HG02588 (cell line): Measurements from ENCODE around the gene PPP2R2B.

Source experiments
- ATAC-seq: cut with Tn5 transposase; IDR thresholded peaks from one replicate; pipeline ENCODE4 v1.9.1; 2021; ENCODE audit warnings: mild to moderate bottlenecking, moderate library complexity; ENCODE audit not compliant: unreplicated experiment

The PPP2R2B gene

GRCh38 chr5:146878476-146879172 is at the start of gene PPP2R2B:
TSS of gene PPP2R2B (minus strand) at chr5:146878757.
- peak; percentile 77 for ATAC-seq

- ATAC-seq: no peak
Measured at GRCh38 chr5:146924132-146924531, 45.6 kb upstream of the PPP2R2B start.

- no peak for ATAC-seq
Measured at GRCh38 chr5:146921225-146921624, 42.7 kb upstream of the PPP2R2B start.

GRCh38 chr5:146920351-146920881 is 41.9 kb upstream of the PPP2R2B start:
- ATAC-seq: no peak

GRCh38 chr5:146919304-146919703 is 40.7 kb upstream of the PPP2R2B start:
- ATAC-seq: no peak

GRCh38 chr5:146917931-146918330 is 39.4 kb upstream of the PPP2R2B start:
- ATAC-seq: no peak

- ATAC-seq: no peak
Measured at GRCh38 chr5:146912874-146913273, 34.3 kb upstream of the PPP2R2B start.

- ATAC-seq: no peak
Measured at GRCh38 chr5:146910239-146910638, 31.7 kb upstream of the PPP2R2B start.

- no peak for ATAC-seq
Measured at GRCh38 chr5:146909255-146910068, 30.9 kb upstream of the PPP2R2B start.

GRCh38 chr5:146906803-146907202 is 28.2 kb upstream of the PPP2R2B start:
- ATAC-seq: no peak

GRCh38 chr5:146904890-146905289 is 26.3 kb upstream of the PPP2R2B start:
- no peak for ATAC-seq

- ATAC-seq: no peak
Measured at GRCh38 chr5:146903789-146904188, 25.2 kb upstream of the PPP2R2B start.

GRCh38 chr5:146902471-146902870 is 23.9 kb upstream of the PPP2R2B start:
- no peak for ATAC-seq

GRCh38 chr5:146897061-146897460 is 18.5 kb upstream of the PPP2R2B start:
- ATAC-seq: no peak

GRCh38 chr5:146894753-146895521 is 16.4 kb upstream of the PPP2R2B start:
- ATAC-seq: no peak

GRCh38 chr5:146893991-146894390 is 15.4 kb upstream of the PPP2R2B start:
- no peak for ATAC-seq

GRCh38 chr5:146892231-146892630 is 13.7 kb upstream of the PPP2R2B start:
- ATAC-seq: no peak

- ATAC-seq: no peak
Measured at GRCh38 chr5:146891511-146891910, 13.0 kb upstream of the PPP2R2B start.

GRCh38 chr5:146890731-146891440 is 12.3 kb upstream of the PPP2R2B start:
- no peak for ATAC-seq

- no peak for ATAC-seq
Measured at GRCh38 chr5:146890066-146890465, 11.5 kb upstream of the PPP2R2B start.

- ATAC-seq: no peak
Measured at GRCh38 chr5:146889169-146889568, 10.6 kb upstream of the PPP2R2B start.
